Dendritic cell treated with granulocyte-macrophage colony-stimulating factor and Interleukin-4, amounts not matched to agents 40 ng/mL and 50 ng/mL, for 4 days (primary cell): ENCODE data around the gene LRRC72.

Experiments
- H3K27ac Mint-ChIP-seq: one replicate; pipeline ENCODE4 v1.8.0; 2022; ENCODE audit warnings: mild to moderate bottlenecking, mixed read lengths
- H3K27me3 Mint-ChIP-seq: one replicate; pipeline ENCODE4 v1.8.0; 2022; ENCODE audit warnings: mild to moderate bottlenecking, mixed read lengths
- H3K36me3 Mint-ChIP-seq: one replicate; pipeline ENCODE4 v1.8.0; 2022; ENCODE audit warnings: low read depth, mixed read lengths
- H3K4me1 Mint-ChIP-seq: one replicate; pipeline ENCODE4 v1.8.0; 2022; ENCODE audit warnings: low read depth, mixed read lengths
- H3K4me3 Mint-ChIP-seq: one replicate; pipeline ENCODE4 v1.8.0; 2022; ENCODE audit warnings: mild to moderate bottlenecking, moderate library complexity, mixed read lengths
- H3K9me3 Mint-ChIP-seq: one replicate; pipeline ENCODE4 v1.8.0; 2022; ENCODE audit warnings: mixed read lengths
- intact Hi-C: fragments of 100-400 bp; cut with micrococcal nuclease; formaldehyde crosslinking; loops from one replicate; pipeline ENCODE4 v1.15.0; 2022

LRRC72 gene

DNA sequence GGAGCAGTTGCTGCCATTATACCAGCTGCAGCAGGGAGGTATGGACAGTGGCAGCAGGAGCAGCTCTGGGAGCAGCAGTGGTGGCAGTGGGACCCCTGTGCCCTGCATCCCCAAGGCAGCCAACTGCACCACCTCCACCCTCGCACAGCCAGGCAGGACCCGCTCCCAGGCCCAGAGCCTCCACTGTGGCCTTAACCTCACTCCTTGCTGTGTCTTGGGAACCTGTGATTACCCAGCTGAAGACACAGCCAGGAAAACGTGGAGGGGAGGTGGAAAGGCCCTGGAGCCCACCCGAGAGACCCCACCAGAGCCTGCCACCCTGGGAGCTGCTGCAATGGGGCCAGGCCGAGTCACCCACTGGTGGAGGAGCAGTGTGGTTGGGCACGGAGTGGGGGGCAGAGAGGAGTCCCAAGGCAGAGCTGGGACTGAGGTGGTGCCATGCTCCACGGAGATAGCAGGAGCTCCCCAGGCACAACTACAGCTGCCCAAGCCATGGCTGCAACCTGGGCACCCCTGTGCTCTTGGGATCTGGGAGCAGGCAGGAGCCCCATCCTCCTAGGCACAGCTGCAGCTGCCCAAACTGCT, 20.4 kb downstream of the LRRC72 start:
- Mint-ChIP-seq H3K4me1 (no peaks in the 10 kb centered on the region), H3K9me3 (no peaks in the 10 kb centered on the region), H3K36me3 (no peaks in the 10 kb centered on the region), H3K27ac (no peak overlapping the region), H3K27me3 (no peaks in the 10 kb centered on the region), H3K4me3 (no peak overlapping the region)
- intact Hi-C loops = no loop called here

DNA sequence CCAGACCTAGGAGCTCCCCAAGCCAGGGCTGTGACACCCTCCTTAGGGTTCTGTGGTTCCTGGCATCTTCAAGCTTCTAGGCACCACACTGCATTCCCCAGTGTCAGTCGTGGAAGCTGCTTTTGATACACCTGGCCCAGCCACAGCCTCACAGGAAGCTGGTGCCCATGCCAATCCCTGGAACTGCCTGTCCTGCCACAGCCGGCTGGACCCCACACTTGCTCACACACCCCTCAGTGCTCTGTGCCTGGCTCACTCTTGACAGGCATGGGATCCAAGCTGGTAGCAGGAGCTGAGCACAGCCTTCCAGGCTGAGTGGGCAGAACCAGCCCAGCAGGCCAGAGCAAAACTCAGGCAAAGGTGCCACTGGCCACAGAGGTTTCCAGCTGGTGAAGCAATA, 21.8 kb downstream of the LRRC72 start:
- H3K9me3 Mint-ChIP-seq = no peaks in the 10 kb centered on the region
- intact Hi-C loops = no loop called here
- no peak overlapping the region for H3K27ac Mint-ChIP-seq
- H3K27me3 Mint-ChIP-seq = no peaks in the 10 kb centered on the region
- H3K4me1 Mint-ChIP-seq = no peaks in the 10 kb centered on the region
- H3K36me3 Mint-ChIP-seq = no peaks in the 10 kb centered on the region
- H3K4me3 Mint-ChIP-seq = no peak overlapping the region

DNA sequence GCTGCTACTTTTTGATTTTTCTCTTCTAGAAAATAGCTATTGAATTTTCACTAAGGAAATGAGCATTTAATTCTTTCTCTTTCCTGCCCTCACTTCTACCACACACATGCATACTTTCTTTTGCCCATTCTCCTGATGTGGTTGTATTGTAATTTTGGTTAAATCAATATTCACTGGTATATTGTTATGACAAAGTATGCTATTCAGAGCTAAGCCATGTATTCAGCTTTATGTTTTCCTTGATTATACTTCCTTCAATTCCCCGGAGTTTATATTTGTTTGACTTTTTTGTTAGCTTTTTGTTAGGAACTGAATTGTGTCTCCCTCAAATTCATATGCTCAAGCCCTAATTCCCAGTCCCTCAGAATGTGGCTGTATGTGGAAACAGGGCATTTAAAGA, 24.0 kb downstream of the LRRC72 start:
- H3K4me3 Mint-ChIP-seq = no peak overlapping the region
- intact Hi-C loops = no loop called here
- H3K27ac Mint-ChIP-seq = no peak overlapping the region
- no peaks in the 10 kb centered on the region for H3K4me1 Mint-ChIP-seq
- H3K36me3 Mint-ChIP-seq = no peaks in the 10 kb centered on the region
- H3K9me3 Mint-ChIP-seq = no peaks in the 10 kb centered on the region
- H3K27me3 Mint-ChIP-seq = no peaks in the 10 kb centered on the region

DNA sequence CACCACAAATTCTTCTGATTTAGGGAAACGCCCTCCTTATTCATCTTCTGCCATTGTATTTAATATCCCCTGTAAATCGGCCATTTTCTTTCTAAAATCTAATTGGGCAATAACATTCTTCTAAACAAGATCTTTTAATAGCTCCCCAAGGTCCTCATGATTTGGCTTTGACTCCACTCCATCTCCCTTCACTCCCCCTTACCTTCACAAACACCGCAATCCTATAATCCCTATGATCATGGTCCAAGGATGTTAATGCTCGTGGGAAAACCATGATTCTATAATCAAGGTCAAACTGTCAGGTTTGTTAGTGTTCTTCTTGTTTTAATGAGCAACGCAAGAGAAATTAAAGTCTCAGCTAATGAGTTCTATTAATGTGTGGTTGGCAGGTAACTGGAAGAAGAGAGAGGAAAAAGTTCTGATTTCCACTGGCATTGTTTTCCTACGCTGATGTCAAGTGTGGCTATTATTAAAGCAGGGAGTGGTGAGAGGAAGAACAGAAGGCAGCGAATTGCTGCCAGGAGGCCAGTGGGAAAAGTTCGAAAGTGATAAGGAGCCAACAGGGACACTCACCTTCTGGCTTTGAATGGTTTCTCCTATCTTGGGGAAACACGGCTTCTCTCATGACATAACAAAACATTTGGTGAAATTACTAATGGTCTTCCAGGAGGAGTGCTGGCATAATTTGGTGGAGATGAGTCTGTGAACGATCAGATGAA, 28.1 kb downstream of the LRRC72 start:
- no peaks in the 10 kb centered on the region for H3K27me3 Mint-ChIP-seq
- H3K9me3 Mint-ChIP-seq = no peaks in the 10 kb centered on the region
- intact Hi-C loops = no loop called here
- no peak overlapping the region for H3K27ac Mint-ChIP-seq
- H3K4me3 Mint-ChIP-seq = no peak overlapping the region
- H3K4me1 Mint-ChIP-seq = no peaks in the 10 kb centered on the region
- no peaks in the 10 kb centered on the region for H3K36me3 Mint-ChIP-seq

DNA sequence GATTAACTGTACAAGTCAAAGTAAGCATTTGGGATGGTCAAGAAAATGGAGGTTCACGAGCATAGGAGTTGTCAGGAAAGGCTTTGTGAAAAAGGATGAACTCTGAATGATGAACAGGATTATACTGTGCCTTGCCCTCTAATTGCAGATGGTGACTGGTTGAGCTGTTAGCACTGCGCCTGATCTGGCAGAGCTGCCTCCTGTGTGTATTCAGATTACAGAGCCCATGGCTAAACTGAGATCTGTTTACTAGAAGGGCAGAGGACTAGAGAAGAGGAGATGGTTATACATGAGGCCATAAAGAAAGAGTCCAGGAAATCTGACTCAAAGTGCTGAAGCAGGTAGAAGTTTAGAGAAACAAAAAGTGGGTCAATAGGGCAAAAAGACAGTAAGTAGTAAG, 29.7 kb downstream of the LRRC72 start:
- no peaks in the 10 kb centered on the region for H3K9me3 Mint-ChIP-seq
- intact Hi-C loops = no loop called here
- H3K27me3 Mint-ChIP-seq = no peaks in the 10 kb centered on the region
- no peaks in the 10 kb centered on the region for H3K36me3 Mint-ChIP-seq
- no peak overlapping the region for H3K4me3 Mint-ChIP-seq
- no peak overlapping the region for H3K27ac Mint-ChIP-seq
- no peaks in the 10 kb centered on the region for H3K4me1 Mint-ChIP-seq

DNA sequence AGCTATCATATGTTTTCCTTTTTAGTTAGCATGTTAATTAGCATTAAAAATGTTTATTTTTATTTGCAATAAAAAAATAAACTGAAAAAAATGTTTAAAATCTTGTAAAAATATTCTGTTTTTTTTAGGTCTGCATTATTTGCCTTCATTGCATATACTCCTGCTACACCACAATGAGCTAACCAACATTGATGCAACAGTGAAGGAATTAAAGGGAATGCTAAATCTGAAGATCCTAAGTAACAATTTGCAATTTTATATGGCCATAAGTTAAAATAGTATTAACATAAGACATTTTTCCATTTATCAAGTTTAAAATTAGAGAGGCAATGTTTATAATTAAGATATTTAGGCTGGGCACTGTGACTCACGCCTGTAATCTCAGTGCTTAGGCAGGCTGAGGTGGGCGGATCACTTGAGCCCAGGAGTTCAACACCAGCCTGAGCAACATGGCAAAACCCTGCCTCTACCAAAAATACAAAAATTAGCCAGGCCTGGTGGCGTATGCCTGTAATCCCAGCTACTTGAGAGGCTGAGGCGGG, 32.2 kb downstream of the LRRC72 start:
- Mint-ChIP-seq H3K4me3 (no peak overlapping the region), H3K27ac (no peak overlapping the region), H3K4me1 (no peaks in the 10 kb centered on the region), H3K9me3 (no peaks in the 10 kb centered on the region), H3K36me3 (no peaks in the 10 kb centered on the region), H3K27me3 (no peaks in the 10 kb centered on the region)
- intact Hi-C loops = no loop called here

DNA sequence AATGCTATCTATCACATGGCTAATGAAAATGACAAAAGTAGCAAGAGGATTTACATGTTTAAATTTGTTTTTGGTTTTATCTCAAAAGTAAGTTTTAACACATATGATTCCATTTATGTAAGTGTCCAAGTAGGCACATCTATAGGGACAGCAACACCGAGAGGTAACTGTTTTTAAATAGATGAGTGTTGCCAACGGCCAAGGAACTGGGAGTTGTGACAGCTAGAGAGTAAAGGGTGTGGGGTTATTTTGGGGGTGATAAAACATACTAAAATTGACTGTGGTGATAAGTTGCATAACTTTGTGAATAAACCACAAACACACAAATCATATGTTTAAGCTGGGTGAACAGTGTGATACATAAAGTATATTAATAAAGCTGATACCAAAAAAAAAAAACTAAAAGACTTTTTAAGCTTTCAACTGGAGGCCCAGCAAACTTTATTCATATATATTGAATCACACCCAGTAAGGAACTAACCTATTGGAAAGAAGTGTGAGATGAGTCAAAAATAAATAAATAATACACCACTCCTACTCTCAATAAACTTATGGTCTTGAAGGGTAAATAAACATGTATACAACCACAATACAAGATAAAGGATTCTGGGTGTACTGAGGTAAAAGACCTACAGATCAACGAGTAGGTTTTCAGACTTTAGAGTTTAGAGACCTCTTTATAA, 33.0 kb downstream of the LRRC72 start:
- H3K4me1 Mint-ChIP-seq = no peaks in the 10 kb centered on the region
- H3K4me3 Mint-ChIP-seq = no peak overlapping the region
- H3K9me3 Mint-ChIP-seq = no peaks in the 10 kb centered on the region
- H3K27me3 Mint-ChIP-seq = no peaks in the 10 kb centered on the region
- intact Hi-C loops = loop anchor here (5.0 to 10.0 kb wide), 2 partner anchors 127 to 1235 kb away; no protein-coding TSS in a partner anchor
- no peak overlapping the region for H3K27ac Mint-ChIP-seq
- H3K36me3 Mint-ChIP-seq = no peaks in the 10 kb centered on the region

DNA sequence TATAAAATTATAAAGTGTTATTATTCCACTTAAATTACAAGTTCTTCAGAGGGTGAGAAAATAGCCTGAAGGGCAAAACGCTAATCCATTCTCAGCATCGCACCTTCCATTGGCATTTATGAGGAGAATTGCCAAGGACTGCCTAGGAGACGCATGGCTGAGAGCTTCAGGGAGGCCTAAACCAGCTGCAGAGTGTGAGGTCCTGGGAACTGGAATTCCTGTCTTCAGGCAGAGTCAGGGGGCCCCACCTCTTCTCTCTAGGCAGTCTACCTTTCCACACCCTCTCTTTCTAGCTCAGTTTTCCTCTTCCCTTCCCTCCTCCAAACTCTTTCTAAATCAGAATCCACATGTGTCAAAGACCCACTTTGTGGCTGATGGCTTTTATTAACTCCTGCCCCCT, 35.3 kb downstream of the LRRC72 start:
- Mint-ChIP-seq H3K9me3 (no peaks in the 10 kb centered on the region), H3K4me1 (no peaks in the 10 kb centered on the region)
- intact Hi-C loops = loop anchor here (5.0 to 10.0 kb wide), 2 partner anchors 130 to 1237 kb away; no protein-coding TSS in a partner anchor

DNA sequence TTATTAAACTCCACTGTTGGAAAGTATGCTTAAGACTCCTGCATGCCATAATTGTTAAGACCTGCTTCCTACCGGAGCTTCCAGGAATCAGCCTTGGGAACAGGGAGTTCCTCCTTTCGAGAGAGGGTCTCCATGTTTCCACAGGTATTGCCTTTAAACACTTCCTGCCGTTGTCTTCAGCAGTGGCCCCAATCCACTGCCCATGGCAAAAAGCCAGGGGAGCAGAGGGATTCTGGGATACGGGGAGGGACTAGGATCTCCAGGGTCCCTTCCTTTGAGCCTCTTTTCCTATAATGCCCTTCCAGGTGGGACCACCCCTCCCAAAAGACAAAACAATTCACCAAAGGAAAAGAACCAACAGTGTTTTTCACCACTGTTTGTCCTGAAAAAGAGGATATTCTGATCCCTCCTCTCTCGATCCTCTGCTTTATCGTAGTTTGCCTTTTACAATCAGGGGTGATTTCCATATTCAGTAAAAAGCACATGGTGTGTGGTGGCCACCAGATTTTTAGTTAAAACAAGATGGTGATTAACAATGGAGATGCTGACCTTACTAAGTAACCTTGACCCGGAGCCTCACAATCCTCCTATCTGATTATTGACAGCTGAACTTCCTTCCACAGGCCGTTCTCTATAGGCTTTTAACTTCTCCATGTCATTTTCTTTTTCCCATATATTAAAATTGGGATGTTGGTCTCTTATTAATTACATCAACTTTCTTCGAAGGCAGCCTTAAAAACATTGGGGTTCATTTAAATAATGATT, 36.0 kb downstream of the LRRC72 start:
- no peaks in the 10 kb centered on the region for H3K27me3 Mint-ChIP-seq
- H3K36me3 Mint-ChIP-seq = no peaks in the 10 kb centered on the region
- H3K27ac Mint-ChIP-seq = no peak overlapping the region
- H3K4me3 Mint-ChIP-seq = no peak overlapping the region
- intact Hi-C loops = loop anchor here (5.0 to 10.0 kb wide), 2 partner anchors 130 to 1238 kb away; no protein-coding TSS in a partner anchor
- H3K4me1 Mint-ChIP-seq = no peaks in the 10 kb centered on the region
- H3K9me3 Mint-ChIP-seq = no peaks in the 10 kb centered on the region

More for the DNA sequence above, 35.3 kb downstream of the LRRC72 start:
- H3K36me3 Mint-ChIP-seq = no peaks in the 10 kb centered on the region
- no peak overlapping the region for H3K4me3 Mint-ChIP-seq
- no peaks in the 10 kb centered on the region for H3K27me3 Mint-ChIP-seq
- no peak overlapping the region for H3K27ac Mint-ChIP-seq

DNA sequence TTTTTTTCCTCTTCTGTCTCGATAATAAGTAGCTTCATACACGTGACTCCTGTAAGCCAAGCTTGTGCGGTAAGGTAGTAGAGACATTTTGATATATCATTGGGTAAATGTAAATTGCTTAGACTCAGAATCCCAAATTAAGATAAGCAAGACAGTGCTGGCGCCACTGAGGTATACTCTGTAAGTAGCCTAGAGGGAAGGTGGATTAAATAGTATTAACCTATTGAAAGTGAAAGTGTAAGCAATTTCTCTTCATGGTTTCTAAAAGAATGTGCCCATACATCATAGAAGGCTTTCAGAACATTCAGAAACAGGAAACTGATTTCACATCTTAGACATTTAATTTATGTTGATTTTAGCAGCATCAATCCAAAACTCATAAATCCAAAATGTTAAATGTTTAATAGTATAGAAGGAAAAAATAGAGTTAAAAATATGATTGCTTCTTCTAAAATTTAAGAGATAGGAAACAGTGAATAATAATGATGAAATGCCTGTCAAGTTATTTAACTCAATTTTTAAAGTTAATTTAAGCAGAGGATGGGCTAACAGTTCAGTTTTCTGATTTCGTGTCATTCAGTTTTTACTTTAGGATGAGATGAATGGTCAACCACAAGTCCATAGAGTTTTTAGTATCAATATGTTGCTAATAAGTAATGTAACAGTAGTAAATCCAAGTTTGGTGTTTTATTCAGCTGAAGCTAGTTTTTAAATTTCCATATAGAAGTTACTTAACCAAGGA, 36.8 kb downstream of the LRRC72 start:
- H3K36me3 Mint-ChIP-seq = no peaks in the 10 kb centered on the region
- intact Hi-C loops = loop anchor here (1.0 to 10.0 kb wide), 3 partner anchors 131 to 1239 kb away; no protein-coding TSS in a partner anchor
- H3K4me1 Mint-ChIP-seq = no peaks in the 10 kb centered on the region
- H3K27me3 Mint-ChIP-seq = no peaks in the 10 kb centered on the region
- peak overlapping the region; percentile 14 for H3K4me3 Mint-ChIP-seq
- no peak overlapping the region for H3K27ac Mint-ChIP-seq
- H3K9me3 Mint-ChIP-seq = no peaks in the 10 kb centered on the region

DNA sequence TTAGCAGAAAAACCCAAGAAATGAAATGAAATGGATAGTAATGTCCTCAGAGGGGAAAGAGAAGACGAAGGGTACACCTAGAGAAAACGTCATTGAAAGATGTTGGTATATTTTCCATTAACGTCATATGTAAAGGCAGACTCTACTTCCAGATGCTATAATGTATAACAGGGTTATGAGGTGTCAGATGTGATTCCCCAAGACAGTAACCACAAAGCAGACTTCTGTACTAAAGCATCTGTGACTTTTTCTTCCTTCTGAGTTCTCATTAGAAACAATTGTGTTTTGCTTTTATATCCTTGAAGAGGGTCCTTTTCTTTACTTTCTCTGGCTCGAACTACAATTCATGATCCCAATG, 37.4 kb downstream of the LRRC72 start:
- no peaks in the 10 kb centered on the region for H3K27me3 Mint-ChIP-seq
- intact Hi-C loops = loop anchor here (1.0 to 10.0 kb wide), 3 partner anchors 132 to 1239 kb away; no protein-coding TSS in a partner anchor
- H3K4me3 Mint-ChIP-seq = no peak overlapping the region
- no peaks in the 10 kb centered on the region for H3K4me1 Mint-ChIP-seq
- H3K27ac Mint-ChIP-seq = no peak overlapping the region
- H3K36me3 Mint-ChIP-seq = no peaks in the 10 kb centered on the region
- no peaks in the 10 kb centered on the region for H3K9me3 Mint-ChIP-seq

DNA sequence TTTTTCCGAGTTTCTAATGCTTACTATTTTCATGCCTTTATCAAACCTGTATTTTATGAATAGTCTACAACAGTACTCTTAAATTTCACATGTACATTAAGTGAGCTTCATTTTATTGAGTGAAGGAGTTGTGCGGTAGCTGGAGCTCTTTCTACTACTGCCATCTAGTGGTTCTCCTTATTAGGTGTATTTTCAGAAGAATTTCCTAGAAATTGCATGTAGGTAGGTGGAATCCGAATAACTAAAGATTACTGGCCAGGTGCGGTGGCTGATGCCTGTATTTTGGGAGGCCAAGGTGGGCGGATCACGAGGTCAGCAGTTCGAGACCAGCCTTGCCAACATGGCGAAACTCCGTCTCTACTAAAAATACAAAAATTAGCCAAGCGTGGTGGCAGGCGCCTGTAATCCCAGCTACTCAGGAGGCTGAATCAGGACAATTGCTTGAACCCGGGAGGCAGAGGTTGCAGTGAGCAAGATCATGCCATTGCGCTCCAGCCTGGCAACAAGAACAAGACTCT, 38.3 kb downstream of the LRRC72 start:
- intact Hi-C loops = loop anchor here (1.0 to 10.0 kb wide), 3 partner anchors 133 to 1240 kb away; no protein-coding TSS in a partner anchor
- H3K9me3 Mint-ChIP-seq = no peaks in the 10 kb centered on the region
- no peaks in the 10 kb centered on the region for H3K36me3 Mint-ChIP-seq
- no peak overlapping the region for H3K27ac Mint-ChIP-seq
- no peaks in the 10 kb centered on the region for H3K27me3 Mint-ChIP-seq
- no peaks in the 10 kb centered on the region for H3K4me1 Mint-ChIP-seq
- no peak overlapping the region for H3K4me3 Mint-ChIP-seq

DNA sequence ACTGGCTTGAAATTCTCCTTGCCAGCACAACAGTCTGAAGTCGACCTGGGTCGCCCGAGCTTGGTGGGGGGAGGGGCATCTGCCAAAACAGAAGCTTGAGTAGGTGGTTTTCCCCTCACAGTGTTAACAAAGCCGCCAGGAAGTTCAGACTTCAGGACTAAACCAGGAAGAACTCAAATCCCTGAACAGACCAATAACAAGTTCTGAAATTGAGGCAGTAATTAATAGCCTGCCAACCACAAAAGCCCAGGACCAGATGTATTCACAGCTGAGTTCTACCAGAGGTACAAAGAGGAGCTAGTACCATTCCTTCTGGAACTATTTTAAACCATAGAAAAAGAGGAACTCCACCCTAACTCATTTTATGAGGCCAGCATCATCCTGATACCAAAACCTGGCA, 45.3 kb downstream of the LRRC72 start:
- Mint-ChIP-seq H3K27ac (no peak overlapping the region), H3K36me3 (no peaks in the 10 kb centered on the region), H3K4me1 (no peaks in the 10 kb centered on the region), H3K4me3 (no peak overlapping the region), H3K27me3 (no peaks in the 10 kb centered on the region), H3K9me3 (peaks cover 8% of the 10 kb centered on the region)
- intact Hi-C loops = loop anchor here (10.0 kb wide), 1 partner anchor 847 kb away; no protein-coding TSS in a partner anchor
